Thoracic aorta (tissue), 2 donors: Measurements from ENCODE around the gene NEDD4L. TPM values are rescaled to one million over a fixed set of nuclear protein-coding genes. Genes with fewer than 3 reads are reported as not detected.

Source experiments
- ATAC-seq: fragments of 150-250 bp; one replicate; pipeline ENCODE4 v1.8.0; 2017; ENCODE audit warnings: low read depth; ENCODE audit not compliant: insufficient number of reproducible peaks, low FRiP score
- DNase-seq: peaks from one replicate; pipeline ENCODE4 v3.0.0-alpha.2; 2020; ENCODE audit warnings: low spot score
- H3K27ac ChIP-seq, 2 donors: fragments of 200-600 bp; sonication (generic); 1 replicate in 1 of 2; 2 replicates in 1 of 2; pipeline ENCODE4 v1.5.1; 2016; ENCODE audit warnings: mild to moderate bottlenecking in 2 of 2, moderate library complexity in 2 of 2
- H3K27me3 ChIP-seq: fragments of 200-600 bp; sonication (generic); replicated peaks from 2 replicates; pipeline ENCODE4 v1.6.0; 2016; ENCODE audit warnings: mild to moderate bottlenecking; ENCODE audit not compliant: insufficient read depth
- H3K36me3 ChIP-seq: fragments of 200-600 bp; sonication (generic); one replicate; pipeline ENCODE4 v1.5.1; 2016
- H3K4me1 ChIP-seq, 2 donors: fragments of 200-600 bp; sonication (generic); 1 replicate in 1 of 2; 2 replicates in 1 of 2; pipeline versions ENCODE4 v1.5.1 to v1.6.0; 2016; ENCODE audit warnings: low read depth in 2 of 2, mild to moderate bottlenecking in 1 of 2; ENCODE audit not compliant: control insufficient read depth in 1 of 2
- H3K4me3 ChIP-seq: fragments of 200-600 bp; sonication (generic); 2 replicates; pipeline ENCODE4 v1.5.1; 2016; ENCODE audit warnings: mild to moderate bottlenecking
- H3K9me3 ChIP-seq: fragments of 200-600 bp; sonication (generic); 2 replicates; pipeline ENCODE4 v1.5.1; 2016
- CTCF ChIP-seq: fragments of 200-600 bp; sonication (generic); IDR thresholded peaks from one replicate; pipeline ENCODE4 v1.5.1; 2019; ENCODE audit warnings: antibody characterized with exemption
- total RNA-seq, 2 donors: library from RNA; depleted of rRNA; stranded (reverse); fragments of >200 nt; gene quantifications; one replicate each; pipeline versions ENCODE4 v1.1.0 to v1.2.3, GENCODE V29; 2016

Gene NEDD4L
- total RNA-seq, 2 donors from 2014 or later: 13.9 to 22.9 TPM

DNA sequence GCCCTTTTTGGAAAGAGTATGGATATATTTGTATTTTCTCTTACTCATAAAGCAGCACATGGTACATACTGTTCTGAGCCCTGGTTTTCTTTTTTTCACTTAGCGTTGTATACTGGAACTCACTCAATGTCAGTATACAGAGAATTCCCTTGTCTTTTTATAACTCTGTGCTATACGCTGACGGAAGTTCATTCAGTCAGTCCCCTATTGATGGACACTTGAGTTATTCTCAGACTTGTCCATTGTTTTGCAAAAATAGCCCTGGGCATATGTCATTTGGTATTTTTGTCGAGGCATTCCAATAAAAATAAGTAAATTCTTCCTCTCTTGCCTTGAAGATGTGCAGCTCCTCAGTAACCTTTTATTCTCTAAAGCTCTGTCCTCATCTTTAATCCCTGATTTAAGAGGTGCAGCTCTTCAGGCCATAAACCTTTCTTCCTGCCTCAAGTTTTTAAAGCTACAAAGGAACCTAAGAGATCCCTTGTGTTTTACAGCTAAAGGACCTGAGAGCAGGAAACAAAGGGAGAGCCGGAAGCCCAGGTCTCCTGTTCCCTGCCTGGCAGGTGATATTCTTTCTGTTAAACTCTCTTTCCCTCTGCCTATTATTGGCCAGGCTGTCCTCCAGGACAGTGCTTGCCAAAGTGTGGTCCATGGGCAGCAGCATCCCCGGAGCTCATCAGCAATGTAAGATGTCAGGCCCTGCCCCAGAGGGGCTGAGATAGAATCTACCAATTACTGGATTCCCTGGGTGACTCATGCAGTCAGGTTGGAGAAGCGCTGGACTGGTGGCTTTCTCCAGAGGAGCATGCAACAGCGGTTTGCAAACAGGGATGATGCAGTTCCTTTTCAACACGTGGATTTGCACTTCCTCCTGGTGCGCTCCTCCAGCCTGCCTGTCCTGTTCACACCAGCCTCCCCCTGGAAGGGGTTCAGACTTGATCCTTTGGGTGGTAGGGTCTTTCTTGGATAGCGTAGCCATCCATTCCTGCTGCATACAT, 158.0 kb downstream of the NEDD4L start:
- Histone ChIP-seq H3K4me1 (no peaks in the 10 kb centered on the region), H3K36me3 (no peaks in the 10 kb centered on the region), H3K27me3 (no peaks in the 10 kb centered on the region), H3K9me3 (no peaks in the 10 kb centered on the region), H3K27ac (no peak overlapping the region), H3K4me3 (no peak overlapping the region)
- no peak for TF ChIP-seq CTCF
- ATAC-seq (no peak), DNase-seq (no peak)

DNA sequence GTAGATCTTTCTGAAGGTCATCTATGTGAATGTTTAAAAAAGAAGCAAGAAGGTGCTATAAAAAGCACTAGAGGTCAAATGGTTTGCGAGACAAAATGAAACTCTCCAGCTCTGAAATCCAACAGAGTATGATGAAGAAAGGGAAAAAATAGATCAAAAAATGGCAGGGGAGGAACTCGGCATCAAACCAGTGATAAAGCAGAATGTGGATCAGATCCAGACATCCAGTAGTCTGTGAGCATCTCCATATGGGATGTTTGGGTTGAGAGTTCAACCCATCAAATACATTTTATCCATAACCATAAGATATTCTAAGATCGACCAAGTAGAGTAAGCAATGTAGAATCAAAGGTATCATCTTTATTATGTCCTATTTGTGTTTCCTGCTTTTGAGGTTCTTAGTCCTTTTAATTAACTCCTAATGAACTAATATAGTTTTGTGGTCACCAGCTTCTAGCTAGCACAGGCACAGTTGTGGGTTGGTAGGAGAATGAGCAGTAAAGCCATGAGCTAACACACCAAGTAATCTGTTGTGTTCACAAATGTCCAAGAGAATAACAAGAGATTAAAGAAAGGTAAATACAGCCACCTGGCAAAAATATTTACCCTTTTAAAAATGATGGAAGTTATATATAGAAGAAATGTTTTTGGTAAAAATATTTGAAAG, 160.9 kb downstream of the NEDD4L start:
- TF ChIP-seq CTCF: no peak
- H3K4me3 ChIP-seq: no peak overlapping the region
- DNase-seq (no peak), ATAC-seq (no peak)
- H3K27me3 ChIP-seq: no peaks in the 10 kb centered on the region
- H3K9me3 ChIP-seq: no peaks in the 10 kb centered on the region
- no peaks in the 10 kb centered on the region for H3K36me3 ChIP-seq
- peaks cover 6 to 11% of the 10 kb centered on the region in 2 donors for H3K4me1 ChIP-seq
- no peak overlapping the region for H3K27ac ChIP-seq

DNA sequence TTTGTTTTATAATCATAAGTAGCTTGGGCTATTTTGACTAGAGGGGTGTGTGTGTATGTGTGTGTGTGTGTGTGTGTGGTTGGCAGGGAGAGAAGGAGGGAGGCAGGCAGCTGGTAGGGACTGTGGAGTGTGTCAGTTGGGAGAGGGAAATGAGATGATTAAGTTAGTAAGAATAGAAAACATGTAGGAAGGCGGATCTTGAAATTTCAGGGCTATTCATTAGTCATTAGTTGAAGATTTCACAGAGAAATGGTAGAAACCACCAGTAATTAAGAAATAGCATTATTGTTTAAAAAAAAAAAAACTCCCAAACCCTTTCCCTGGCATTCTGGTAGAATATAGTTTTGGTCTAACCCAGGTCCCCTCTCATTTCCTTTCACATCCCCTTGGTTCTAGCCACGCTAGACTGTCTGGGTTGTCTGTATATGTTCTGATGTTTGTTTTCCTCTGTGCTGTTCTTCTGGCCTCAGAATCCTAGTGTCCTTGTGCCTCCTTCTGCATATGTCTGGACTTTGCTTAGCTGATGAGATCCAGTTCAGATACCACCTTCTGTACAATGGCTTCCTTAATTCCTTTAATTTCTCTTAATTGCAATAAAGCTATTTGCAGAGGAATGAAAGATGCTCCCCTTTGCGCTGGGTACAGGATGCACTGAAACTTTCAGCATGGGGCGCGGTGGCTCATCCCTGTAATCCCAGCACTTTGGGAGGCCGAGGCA, 161.6 kb downstream of the NEDD4L start:
- TF ChIP-seq CTCF: no peak
- H3K36me3 ChIP-seq: no peaks in the 10 kb centered on the region
- DNase-seq: no peak
- peaks cover 6 to 11% of the 10 kb centered on the region in 2 donors for H3K4me1 ChIP-seq
- H3K27me3 ChIP-seq: no peaks in the 10 kb centered on the region
- H3K9me3 ChIP-seq: no peaks in the 10 kb centered on the region
- H3K4me3 ChIP-seq: no peak overlapping the region
- no peak for ATAC-seq
- no peak overlapping the region for H3K27ac ChIP-seq

GRCh38 chr18:58207520-58208152, 163.6 kb downstream of the NEDD4L start:
- no peak overlapping the region for H3K4me3 ChIP-seq
- no peaks in the 10 kb centered on the region for H3K36me3 ChIP-seq
- no peak for DNase-seq
- no peaks in the 10 kb centered on the region for H3K9me3 ChIP-seq
- no peaks in the 10 kb centered on the region for H3K27me3 ChIP-seq
- H3K27ac ChIP-seq: no peak overlapping the region
- no peak for TF ChIP-seq CTCF
- no peak for ATAC-seq
- H3K4me1 ChIP-seq: peaks cover 6 to 11% of the 10 kb centered on the region in 2 donors
